GM19452 (cell line): ENCODE results near the gene SELPLG.
A peak's percentile ranks its signal among the peaks of the same experiment; 100 is the strongest.
"Not testable (repeated sequence)": the region's sequence is repeated elsewhere in the genome, so short reads cannot be mapped to it uniquely, and the experiment has no call there.

ENCODE experiments used
- ATAC-seq: cut with Tn5 transposase; IDR thresholded peaks from one replicate; pipeline ENCODE4 v1.9.1; 2021; ENCODE audit not compliant: unreplicated experiment

Gene SELPLG

GRCh38 chr12:108620236-108620879 lies 13.3 kb downstream of the SELPLG start:
- ATAC-seq: no peak

- ATAC-seq: no peak
Observed at GRCh38 chr12:108619369-108620160, 14.1 kb downstream of the SELPLG start.

GRCh38 chr12:108618953-108619274 lies 14.8 kb downstream of the SELPLG start:
- not testable (repeated sequence) for ATAC-seq

GRCh38 chr12:108618079-108618952 lies 15.4 kb downstream of the SELPLG start:
- ATAC-seq: peak; percentile 46

GRCh38 chr12:108616941-108617858 lies 16.5 kb downstream of the SELPLG start:
- ATAC-seq: peak; percentile 81

GRCh38 chr12:108616359-108616758 lies 17.3 kb downstream of the SELPLG start:
- ATAC-seq: no peak

- no peak for ATAC-seq
Observed at GRCh38 chr12:108615918-108616317, 17.8 kb downstream of the SELPLG start.

GRCh38 chr12:108614639-108615038 lies 19.1 kb downstream of the SELPLG start:
- no peak for ATAC-seq

- ATAC-seq: no peak
Observed at GRCh38 chr12:108614041-108614440, 19.7 kb downstream of the SELPLG start.

GRCh38 chr12:108613548-108613947 lies 20.1 kb downstream of the SELPLG start:
- ATAC-seq: no peak

GRCh38 chr12:108612788-108613282 lies 20.9 kb downstream of the SELPLG start:
- no peak for ATAC-seq

GRCh38 chr12:108611884-108612415 lies 21.7 kb downstream of the SELPLG start:
- no peak for ATAC-seq

- ATAC-seq: no peak
Observed at GRCh38 chr12:108610856-108611605, 22.7 kb downstream of the SELPLG start.

- ATAC-seq: no peak
Observed at GRCh38 chr12:108610336-108610815, 23.3 kb downstream of the SELPLG start.

GRCh38 chr12:108609537-108610335 lies 24.0 kb downstream of the SELPLG start:
- no peak for ATAC-seq

- no peak for ATAC-seq
Observed at GRCh38 chr12:108608616-108609015, 25.1 kb downstream of the SELPLG start.

GRCh38 chr12:108607981-108608600 lies 25.6 kb downstream of the SELPLG start:
- no peak for ATAC-seq

- no peak for ATAC-seq
Observed at GRCh38 chr12:108606492-108606891, 27.2 kb downstream of the SELPLG start.
